ENCODE measurements around the gene SLC25A15.
"Not testable (repeated sequence)": the region's sequence is repeated elsewhere in the genome, so short reads cannot be mapped to it uniquely, and the experiment has no call there.

Gene SLC25A15

GRCh38 chr13:40779049-40779448 is 10.4 kb upstream of the SLC25A15 start:
- POLR2A ChIA-PET (ENCODE audit: low non-redundant PET): interaction anchor here (1.1 kb wide), 1 partner anchor 10 kb away, joined by 3 read pairs; the partner anchor contains the start of gene SLC25A15
- CTCF ChIA-PET: interaction anchor here (0.7 kb wide), 1 partner anchor 90 kb away, joined by 3 read pairs; no protein-coding TSS in a partner anchor
- no peak overlapping the region for H3K27ac ChIP-seq
- no peak for DNase-seq (ENCODE audit: low spot score)
- TF ChIP-seq CTCF (conservative IDR thresholded peaks at IDR 0.05; ENCODE audit: low read depth): no peak

GRCh38 chr13:40779796-40780285 is 9.6 kb upstream of the SLC25A15 start:
- no peak for TF ChIP-seq CTCF (conservative IDR thresholded peaks at IDR 0.05; ENCODE audit: low read depth)
- H3K27ac ChIP-seq: no peak overlapping the region
- no peak for DNase-seq (ENCODE audit: low spot score)
- ChIA-PET CTCF (no interaction called here), POLR2A (ENCODE audit: low non-redundant PET) (interaction anchor here (1.1 kb wide), 1 partner anchor 10 kb away, joined by 3 read pairs; the partner anchor contains the start of gene SLC25A15)

- POLR2A ChIA-PET (ENCODE audit: low non-redundant PET): no interaction called here
- CTCF ChIA-PET: no interaction called here
- no peak for DNase-seq (ENCODE audit: low spot score)
- no peak overlapping the region for H3K27ac ChIP-seq
- TF ChIP-seq CTCF (conservative IDR thresholded peaks at IDR 0.05; ENCODE audit: low read depth): no peak
Observed at GRCh38 chr13:40780822-40781401, 8.5 kb upstream of the SLC25A15 start.

- H3K27ac ChIP-seq: no peak overlapping the region
- ChIA-PET POLR2A (ENCODE audit: low non-redundant PET) (no interaction called here), CTCF (no interaction called here)
- no peak for DNase-seq (ENCODE audit: low spot score)
- no peak for TF ChIP-seq CTCF (conservative IDR thresholded peaks at IDR 0.05; ENCODE audit: low read depth)
Observed at GRCh38 chr13:40781717-40782116, 7.7 kb upstream of the SLC25A15 start.

GRCh38 chr13:40782971-40783370 is 6.4 kb upstream of the SLC25A15 start:
- DNase-seq (ENCODE audit: low spot score); H3K27ac ChIP-seq; CTCF ChIA-PET; POLR2A ChIA-PET (ENCODE audit: low non-redundant PET): not testable (repeated sequence)

- no peak for TF ChIP-seq CTCF (conservative IDR thresholded peaks at IDR 0.05; ENCODE audit: low read depth)
- no peak for DNase-seq (ENCODE audit: low spot score)
- CTCF ChIA-PET: interaction anchor here (0.6 kb wide), 1 partner anchor 1060 kb away, joined by 4 read pairs; no protein-coding TSS in a partner anchor
- no peak overlapping the region for H3K27ac ChIP-seq
- POLR2A ChIA-PET (ENCODE audit: low non-redundant PET): no interaction called here
Observed at GRCh38 chr13:40784540-40784939, 4.9 kb upstream of the SLC25A15 start.

- no peak for DNase-seq (ENCODE audit: low spot score)
- no peak for TF ChIP-seq CTCF (conservative IDR thresholded peaks at IDR 0.05; ENCODE audit: low read depth)
- ChIA-PET POLR2A (ENCODE audit: low non-redundant PET) (no interaction called here), CTCF (no interaction called here)
- H3K27ac ChIP-seq: no peak overlapping the region
Observed at GRCh38 chr13:40786568-40786996, 2.8 kb upstream of the SLC25A15 start.

Data from RWPE1 (cell line).